Fibroblast of villous mesenchyme (primary cell): ENCODE data around the gene TTC3. TPM values are rescaled to one million over a fixed set of nuclear protein-coding genes. Genes with fewer than 3 reads are reported as not detected.

Experiments
- DNase-seq: peaks from one replicate; pipeline ENCODE4 v3.0.0-alpha.2; 2010; ENCODE audit warnings: low read depth
- H3K4me3 ChIP-seq: 2 replicates; pipeline ENCODE4 v1.5.1; 2011; ENCODE audit warnings: low read depth, mild to moderate bottlenecking, low read length
- CTCF ChIP-seq: IDR thresholded peaks from 2 replicates; pipeline ENCODE4 v1.5.1; 2012; ENCODE audit warnings: low read depth, mild to moderate bottlenecking, low read length; ENCODE audit not compliant: insufficient read depth
- total RNA-seq: library from RNA; depleted of rRNA; stranded (reverse); fragments of >200 nt; gene quantifications from 2 replicates; pipeline ENCODE4 v1.2.3, GENCODE V29; 2012

TTC3 gene
- total RNA-seq, 1 donor: 339 TPM

- DNase-seq: peak; percentile 94
- no peak overlapping the region for H3K4me3 ChIP-seq
- no peak for TF ChIP-seq CTCF
Observed at GRCh38 chr21:37153196-37153934, 80.3 kb downstream of the TTC3 start.

- peak; percentile 98 for DNase-seq
- H3K4me3 ChIP-seq: no peak overlapping the region
- TF ChIP-seq CTCF: no peak
Observed at GRCh38 chr21:37153935-37154350, 80.9 kb downstream of the TTC3 start.

GRCh38 chr21:37155186-37155585 is 82.1 kb downstream of the TTC3 start:
- no peak overlapping the region for H3K4me3 ChIP-seq
- peak; percentile 93 for DNase-seq
- peak; percentile 8 for TF ChIP-seq CTCF

- DNase-seq: no peak
- no peak overlapping the region for H3K4me3 ChIP-seq
- TF ChIP-seq CTCF: no peak
Observed at GRCh38 chr21:37157938-37158337, 84.9 kb downstream of the TTC3 start.

GRCh38 chr21:37159053-37159776 is 86.2 kb downstream of the TTC3 start:
- no peak for TF ChIP-seq CTCF
- no peak overlapping the region for H3K4me3 ChIP-seq
- peak; percentile 95 for DNase-seq

GRCh38 chr21:37159949-37160348 is 86.9 kb downstream of the TTC3 start:
- no peak for TF ChIP-seq CTCF
- DNase-seq: no peak
- no peak overlapping the region for H3K4me3 ChIP-seq
